Activated CD4-positive, alpha-beta T cell treated with anti-CD3 and anti-CD28 coated beads, Interleukin-2, Interleukin-6, amounts not matched to agents 100 ng/mL and 50 ng/mL, durations not matched to agents 16 hours and 8 hours (primary cell): Measurements from ENCODE around the gene CHRNA5.

Source experiments
- DNase-seq: peaks from one replicate; pipeline ENCODE4 v3.0.0-alpha.2; 2020

Gene CHRNA5

DNA sequence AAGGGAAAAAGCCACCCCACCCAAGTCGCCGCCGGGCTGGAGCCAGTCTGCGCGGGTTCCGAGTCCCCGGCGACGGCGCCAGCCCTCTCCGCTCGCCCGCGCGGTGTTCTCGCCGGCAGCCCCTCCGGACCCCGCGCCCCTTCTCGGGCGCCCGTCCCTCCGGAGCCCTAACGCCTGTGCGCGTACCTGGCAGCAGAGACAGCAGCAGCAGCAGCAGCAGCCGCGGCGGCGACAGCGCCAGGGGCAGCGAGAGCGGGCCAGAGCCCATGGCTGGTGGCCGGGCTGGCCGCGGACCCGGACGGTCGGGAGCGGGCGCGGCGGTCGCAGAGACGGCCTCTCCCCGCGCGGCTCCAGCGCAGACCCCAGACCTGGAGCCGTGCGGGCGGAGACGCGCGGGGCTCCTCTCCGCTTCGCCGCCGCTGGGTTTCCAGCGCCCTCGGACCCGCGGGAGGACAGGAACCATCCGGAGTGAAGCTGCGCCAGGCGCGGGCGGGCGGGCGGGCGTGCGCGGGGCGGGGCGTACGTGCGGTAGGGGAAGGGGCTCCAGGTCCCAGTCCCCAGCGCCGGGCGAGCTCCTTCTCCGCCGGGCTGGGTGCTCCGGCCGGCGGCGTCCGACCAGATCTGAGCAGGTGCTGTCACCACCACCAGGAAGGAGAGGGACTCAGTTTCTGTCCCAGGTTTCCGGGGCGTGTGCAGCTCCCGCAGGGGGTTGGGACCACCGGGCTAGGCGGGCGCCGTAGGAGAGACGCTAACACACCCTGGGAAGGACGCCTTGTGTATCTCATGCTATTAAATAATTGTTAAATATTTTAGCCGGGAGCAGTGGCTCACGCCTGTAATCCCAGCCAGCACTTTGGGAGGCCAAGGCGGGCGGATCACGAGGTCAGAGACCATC is 55.5 kb downstream of the CHRNA5 start, which contains the start of gene CHRNA3:
CHRNA3 (minus strand) TSS at position 470 of the 895 bp plus-strand sequence; CDS start at position 268, 202 bp downstream.
- DNase-seq, result no peak

GRCh38 chr15:78621810-78622402 is 56.6 kb downstream of the CHRNA5 start:
- no peak for DNase-seq

GRCh38 chr15:78623786-78624497 is 58.6 kb downstream of the CHRNA5 start:
- no peak for DNase-seq

DNA sequence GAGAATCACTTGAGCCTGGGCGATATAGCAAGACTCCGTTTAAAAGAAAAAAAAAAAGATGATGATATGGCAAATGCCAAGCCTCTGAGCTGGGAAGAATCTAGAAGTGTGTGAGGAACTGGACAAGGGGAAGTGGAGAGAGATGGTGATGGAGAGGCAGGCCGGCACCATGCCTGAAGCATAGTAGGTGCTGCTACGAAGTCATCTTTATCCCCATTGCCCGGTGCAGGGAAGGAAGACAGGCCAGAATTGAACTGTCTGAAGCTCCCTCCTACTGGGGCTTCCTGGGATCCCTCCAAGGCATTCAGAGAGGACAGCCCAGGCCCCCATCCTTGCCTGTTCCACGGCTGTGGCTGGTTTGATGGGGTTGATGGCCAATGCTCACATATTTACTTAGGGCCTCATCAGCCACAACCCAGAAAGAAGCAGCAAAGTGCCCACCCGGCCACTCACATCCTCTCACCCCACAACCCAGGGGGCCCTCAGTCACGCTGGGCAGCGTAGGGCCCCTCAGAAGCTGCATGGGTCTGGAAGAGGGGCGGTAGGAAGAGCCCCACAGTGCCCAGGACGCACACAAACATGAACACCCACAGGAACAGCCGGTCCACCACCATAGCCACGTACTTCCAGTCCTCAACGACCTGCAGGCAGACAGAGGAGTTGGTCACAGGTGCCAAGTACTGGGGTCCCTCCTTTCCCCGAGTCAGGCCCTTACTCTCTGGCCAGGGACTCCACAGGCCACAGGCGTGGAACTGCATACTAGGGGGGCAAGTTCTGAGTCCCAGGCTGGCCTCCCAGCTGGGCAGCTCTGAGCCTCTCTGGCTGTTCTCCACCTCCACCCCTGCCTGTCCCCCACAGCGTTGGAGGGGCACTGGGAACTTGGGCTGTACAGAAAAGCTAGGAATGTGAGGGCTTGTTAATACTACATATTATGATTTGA is 59.6 kb downstream of the CHRNA5 start:
- no peak for DNase-seq

DNA sequence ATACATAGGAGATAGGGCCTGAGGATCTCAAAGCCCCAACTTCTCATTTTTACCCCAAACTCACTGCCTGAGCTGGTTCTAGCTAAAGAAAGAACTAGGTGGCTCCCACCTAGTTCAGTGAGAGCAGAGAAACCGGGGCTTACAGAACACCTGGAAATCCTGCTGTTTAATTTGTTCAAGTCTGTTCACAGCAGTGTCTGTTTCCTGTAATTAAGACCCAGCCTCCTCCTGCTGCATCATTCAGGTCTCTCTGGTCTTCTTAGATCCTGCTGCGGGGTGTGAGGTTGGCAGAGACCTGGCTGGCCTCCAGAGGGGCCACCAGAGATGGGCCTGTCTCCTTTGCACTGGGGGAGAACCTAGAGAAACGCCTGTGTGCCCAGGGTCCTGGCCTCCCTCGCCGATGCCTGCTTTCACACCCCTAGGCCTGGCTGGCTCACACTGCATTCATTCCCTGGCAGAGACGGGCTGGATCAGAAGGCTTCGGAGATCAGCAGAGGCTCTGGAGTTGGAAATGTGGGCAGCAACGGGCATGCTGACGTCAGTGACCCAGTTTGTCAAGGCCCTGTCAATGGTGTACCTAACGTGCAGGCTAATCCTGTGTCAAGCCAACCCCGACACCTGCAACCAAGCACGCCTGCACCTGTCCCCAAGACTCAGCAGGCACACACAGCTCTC is 60.4 kb downstream of the CHRNA5 start:
- no peak for DNase-seq

DNA sequence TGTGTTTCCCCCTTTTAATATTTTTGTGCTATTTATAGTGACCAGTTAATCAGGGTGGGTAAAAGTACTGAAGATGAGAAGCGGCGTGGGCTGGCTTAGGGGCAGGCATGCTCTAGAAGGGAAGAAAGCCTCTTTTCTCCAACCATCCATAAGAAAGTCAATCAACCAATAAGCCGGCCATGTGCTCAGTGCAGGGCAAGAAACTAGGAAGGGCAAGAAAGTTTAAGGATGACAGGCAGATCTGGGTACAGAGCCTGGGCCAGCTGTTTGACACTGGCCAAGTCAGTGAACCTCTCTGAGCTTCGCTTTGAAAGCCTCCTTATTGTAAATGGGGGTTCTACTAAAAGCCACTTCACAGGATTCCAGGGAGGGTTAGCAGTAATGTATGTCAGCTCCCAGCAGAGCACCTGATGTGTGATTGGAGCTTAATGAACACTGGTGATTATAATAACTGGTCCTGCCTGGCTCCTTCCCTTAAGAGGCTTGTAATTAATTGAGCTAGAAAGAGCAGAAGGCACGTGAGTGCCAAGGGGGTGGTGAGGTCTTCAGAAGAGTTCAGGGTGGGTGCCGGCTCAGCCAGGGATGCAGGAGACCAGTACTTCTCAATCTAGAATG is 61.2 kb downstream of the CHRNA5 start:
- DNase-seq, result no peak

DNA sequence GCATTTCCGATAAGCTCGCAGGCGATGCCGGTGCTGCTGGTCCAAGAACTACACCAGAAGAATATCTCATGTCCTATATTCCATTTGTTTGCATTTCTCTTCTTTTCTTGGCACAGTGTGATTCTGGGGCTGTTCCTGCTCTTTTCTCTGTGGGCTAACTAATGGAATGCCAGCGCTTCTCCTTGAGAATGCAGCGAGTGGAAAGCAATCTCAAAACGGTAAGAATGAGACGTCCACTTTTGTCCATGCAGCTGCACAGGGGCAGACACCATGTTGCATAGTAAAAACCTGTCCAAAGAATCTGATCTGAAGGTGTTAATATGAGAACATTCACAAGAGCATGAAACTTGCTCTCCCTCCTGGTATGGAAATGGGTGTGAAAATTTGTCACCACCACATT is 62.0 kb downstream of the CHRNA5 start:
- no peak for DNase-seq

DNA sequence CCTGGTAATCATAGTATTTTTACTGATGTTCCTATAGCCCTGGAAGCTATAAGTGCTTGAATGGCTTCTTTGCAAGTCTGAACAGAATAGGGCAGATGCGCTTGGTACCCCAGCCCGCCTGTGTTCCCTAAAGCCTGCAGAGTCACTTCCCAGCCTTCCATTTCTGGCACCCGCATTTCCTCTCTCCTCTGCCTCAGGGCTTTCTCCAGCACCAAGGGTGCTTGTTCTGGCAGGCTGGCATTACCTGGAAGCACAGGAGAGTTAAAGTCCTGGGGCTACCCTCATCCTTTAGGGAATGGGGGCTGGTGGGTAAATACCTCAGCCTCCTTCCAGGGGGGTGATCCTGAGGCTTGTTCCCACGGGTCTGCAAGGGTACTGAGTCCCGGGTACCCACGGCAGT is 62.9 kb downstream of the CHRNA5 start:
- DNase-seq, result no peak

GRCh38 chr15:78629031-78629715 is 63.9 kb downstream of the CHRNA5 start:
- no peak for DNase-seq

- DNase-seq, result no peak
Observed at GRCh38 chr15:78629716-78630065, 64.4 kb downstream of the CHRNA5 start.

DNA sequence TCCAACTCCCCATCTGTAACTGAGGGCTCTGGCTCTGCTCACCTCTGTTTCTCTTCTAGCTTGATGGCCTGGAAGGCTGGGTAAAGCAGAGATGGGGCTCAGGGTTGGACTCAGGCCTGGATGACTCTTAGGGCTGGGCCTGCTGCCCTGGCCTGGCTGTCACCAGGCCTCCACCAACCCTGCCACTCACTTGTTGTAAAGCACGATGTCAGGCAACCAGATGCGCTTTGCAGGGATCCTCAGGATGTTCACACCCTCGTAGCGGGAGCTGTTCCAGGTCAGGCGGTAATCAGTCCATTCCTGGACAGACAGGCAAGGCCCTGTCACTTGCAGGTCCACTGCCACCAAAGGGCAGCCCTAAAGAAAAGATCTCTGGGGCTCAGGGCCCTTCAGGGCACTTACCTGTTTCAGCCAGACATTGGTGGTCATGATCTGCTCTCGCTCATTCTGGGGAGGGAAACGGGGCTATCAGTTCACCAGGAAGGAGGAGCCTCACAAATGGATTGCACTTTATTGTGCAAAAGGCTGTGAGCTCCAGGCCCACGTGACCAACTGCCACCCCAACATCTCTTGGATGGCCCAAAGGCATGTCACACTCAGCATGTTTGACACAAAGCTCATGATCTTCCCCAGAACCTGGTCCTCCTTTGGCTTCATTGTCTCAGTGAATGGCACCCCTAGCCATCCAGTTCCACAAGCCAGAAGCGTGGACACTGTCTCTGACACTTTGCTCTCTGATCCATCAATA is 65.7 kb downstream of the CHRNA5 start:
- DNase-seq, result no peak

- no peak for DNase-seq
Observed at GRCh38 chr15:78633348-78633747, 68.0 kb downstream of the CHRNA5 start.

GRCh38 chr15:78634210-78635145 is 69.2 kb downstream of the CHRNA5 start:
- DNase-seq, result no peak

- DNase-seq, result no peak
Observed at GRCh38 chr15:78635346-78635745, 70.0 kb downstream of the CHRNA5 start.

DNA sequence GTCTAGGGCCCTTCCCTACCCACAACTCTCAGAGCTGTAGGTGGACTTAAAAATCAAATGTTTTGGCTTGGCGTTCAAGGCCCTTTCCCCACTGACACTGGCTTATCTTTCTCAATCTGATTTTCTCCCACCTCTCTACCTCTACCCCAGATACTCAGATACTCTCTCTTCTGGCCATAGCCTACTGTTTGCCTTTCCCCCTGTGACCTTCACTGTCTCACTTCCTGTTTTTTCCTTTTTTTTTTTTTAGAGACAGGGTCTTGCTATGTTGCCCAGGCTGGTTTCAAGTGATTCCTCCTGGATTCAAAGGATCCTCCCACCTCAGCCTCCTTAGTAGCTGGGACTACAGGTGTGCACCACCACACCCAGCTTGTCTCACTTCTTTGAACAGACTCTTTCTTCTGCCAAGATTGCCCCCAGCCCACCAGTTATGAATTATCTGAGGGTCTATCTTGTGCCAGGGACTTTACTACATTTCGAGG is 71.1 kb downstream of the CHRNA5 start:
- DNase-seq, result no peak

- DNase-seq, result no peak
Observed at GRCh38 chr15:78637776-78638435, 72.6 kb downstream of the CHRNA5 start.

- peak; percentile 58 for DNase-seq
Observed at GRCh38 chr15:78638658-78639314, 73.5 kb downstream of the CHRNA5 start.
